Activated CD8-positive, alpha-beta memory T cell treated with anti-CD3 and anti-CD28 coated beads, Interleukin-2, amount 10 ng/mL, durations not matched to agents 7 days and 5 days (primary cell): Measurements from ENCODE around the gene DUSP16. TPM values are rescaled to one million over a fixed set of nuclear protein-coding genes. Genes with fewer than 3 reads are reported as not detected.
A peak's percentile ranks its signal among the peaks of the same experiment; 100 is the strongest.
"Not testable (repeated sequence)": the region's sequence is repeated elsewhere in the genome, so short reads cannot be mapped to it uniquely, and the experiment has no call there.

Experiments used
- ATAC-seq: fragments of 150-1000 bp; cut with Tn5 transposase; one replicate; pipeline ENCODE4 v1.10.0; 2021; ENCODE audit warnings: moderate library complexity
- CTCF ChIA-PET: fragments of 350-600 bp; sonication (Branson Sonifier 250); formaldehyde crosslinking; loops from one replicate; lab custom pipeline; 2021; ENCODE audit warnings: antibody characterized with exemption; lab: Charles Lee
- DNase-seq: peaks from one replicate; pipeline ENCODE4 v3.0.0-alpha.2; 2020
- H3K27ac Mint-ChIP-seq: one replicate; pipeline ENCODE4 v1.8.0; 2021; ENCODE audit warnings: mild to moderate bottlenecking, mixed read lengths
- H3K27me3 Mint-ChIP-seq: one replicate; pipeline ENCODE4 v1.8.0; 2021; ENCODE audit warnings: mixed read lengths
- H3K36me3 Mint-ChIP-seq: one replicate; pipeline ENCODE4 v1.8.0; 2021; ENCODE audit warnings: mild to moderate bottlenecking, mixed read lengths
- H3K4me1 Mint-ChIP-seq: one replicate; pipeline ENCODE4 v1.8.0; 2021; ENCODE audit warnings: mixed read lengths
- H3K4me3 Mint-ChIP-seq: one replicate; pipeline ENCODE4 v1.8.0; 2021; ENCODE audit warnings: mild to moderate bottlenecking, moderate library complexity, mixed read lengths
- H3K9me3 Mint-ChIP-seq: one replicate; pipeline ENCODE4 v1.8.0; 2022; ENCODE audit warnings: low read depth, mixed read lengths
- total RNA-seq, 2 experiments: library from RNA; stranded (reverse); gene quantifications; one replicate each; pipeline ENCODE4 v1.2.3, GENCODE V29; 2021

The DUSP16 gene
- total RNA-seq, 2 experiments from 2014 or later, result 43.0 to 69.0 TPM

GRCh38 chr12:12505544-12506495, 56.8 kb downstream of the DUSP16 start:
- Mint-ChIP-seq H3K36me3 (peaks cover 25% of the 10 kb centered on the region), H3K27me3 (no peaks in the 10 kb centered on the region), H3K4me3 (peak overlapping the region; percentile 17), H3K4me1 (peaks cover 51% of the 10 kb centered on the region), H3K9me3 (no peaks in the 10 kb centered on the region), H3K27ac (peak overlapping the region; percentile 67)
- CTCF ChIA-PET, result interaction anchor here (0.6 to 2.5 kb wide), 5 partner anchors 13 to 230 kb away, joined by 3 to 35 read pairs (median 4); no protein-coding TSS in a partner anchor
- DNase-seq (no peak), ATAC-seq (peak; percentile 75)

- CTCF ChIA-PET, result interaction anchor here (0.6 to 2.5 kb wide), 30 partner anchors 9 to 233 kb away, joined by 3 to 35 read pairs (median 4); partner anchors contain the start of gene BORCS5
- peak overlapping the region; percentile 75 for H3K27ac Mint-ChIP-seq
- no peaks in the 10 kb centered on the region for H3K27me3 Mint-ChIP-seq
- H3K36me3 Mint-ChIP-seq, result peaks cover 31% of the 10 kb centered on the region
- peak overlapping the region; percentile 4 for H3K4me3 Mint-ChIP-seq
- peaks cover 58% of the 10 kb centered on the region for H3K4me1 Mint-ChIP-seq
- DNase-seq, result peak; percentile 69
- H3K9me3 Mint-ChIP-seq, result no peaks in the 10 kb centered on the region
- ATAC-seq, result peak; percentile 34
Observed at GRCh38 chr12:12503384-12504078, 59.1 kb downstream of the DUSP16 start.

GRCh38 chr12:12502815-12503151, 59.9 kb downstream of the DUSP16 start:
- H3K27ac Mint-ChIP-seq, result peak overlapping the region; percentile 75
- CTCF ChIA-PET, result interaction anchor here (0.6 to 2.5 kb wide), 17 partner anchors 12 to 224 kb away, joined by 3 to 35 read pairs (median 4); partner anchors contain the start of gene BORCS5
- no peak for ATAC-seq
- H3K9me3 Mint-ChIP-seq, result no peaks in the 10 kb centered on the region
- no peak for DNase-seq
- peaks cover 32% of the 10 kb centered on the region for H3K36me3 Mint-ChIP-seq
- H3K4me1 Mint-ChIP-seq, result peaks cover 58% of the 10 kb centered on the region
- no peaks in the 10 kb centered on the region for H3K27me3 Mint-ChIP-seq
- peak overlapping the region; percentile 16 for H3K4me3 Mint-ChIP-seq

GRCh38 chr12:12502130-12502814, 60.4 kb downstream of the DUSP16 start:
- Mint-ChIP-seq H3K4me1 (peaks cover 59% of the 10 kb centered on the region), H3K4me3 (peak overlapping the region; percentile 16), H3K27ac (peak overlapping the region; percentile 75), H3K36me3 (peaks cover 33% of the 10 kb centered on the region)
- H3K9me3 Mint-ChIP-seq, ATAC-seq, H3K27me3 Mint-ChIP-seq, DNase-seq, CTCF ChIA-PET: not testable (repeated sequence)

GRCh38 chr12:12501121-12501520, 61.5 kb downstream of the DUSP16 start:
- peaks cover 35% of the 10 kb centered on the region for H3K36me3 Mint-ChIP-seq
- peak overlapping the region; percentile 67 for H3K27ac Mint-ChIP-seq
- H3K4me1 Mint-ChIP-seq, result peaks cover 60% of the 10 kb centered on the region
- ATAC-seq (no peak), DNase-seq (no peak)
- no peaks in the 10 kb centered on the region for H3K27me3 Mint-ChIP-seq
- H3K4me3 Mint-ChIP-seq, result peak overlapping the region; percentile 9
- no peaks in the 10 kb centered on the region for H3K9me3 Mint-ChIP-seq
- CTCF ChIA-PET, result interaction anchor here (0.9 kb wide), 1 partner anchor 134 kb away, joined by 3 read pairs; no protein-coding TSS in a partner anchor

- H3K27ac Mint-ChIP-seq, result no peak overlapping the region
- no peak for DNase-seq
- H3K27me3 Mint-ChIP-seq, result no peaks in the 10 kb centered on the region
- ATAC-seq, result no peak
- peaks cover 41% of the 10 kb centered on the region for H3K36me3 Mint-ChIP-seq
- no peaks in the 10 kb centered on the region for H3K9me3 Mint-ChIP-seq
- no peak overlapping the region for H3K4me3 Mint-ChIP-seq
- CTCF ChIA-PET, result interaction anchor here (0.9 to 1.5 kb wide), 3 partner anchors 10 to 133 kb away, joined by 3 to 4 read pairs (median 3); no protein-coding TSS in a partner anchor
- H3K4me1 Mint-ChIP-seq, result peaks cover 53% of the 10 kb centered on the region
Observed at GRCh38 chr12:12499909-12500604, 62.6 kb downstream of the DUSP16 start.

GRCh38 chr12:12498210-12498609, 64.5 kb downstream of the DUSP16 start:
- no peaks in the 10 kb centered on the region for H3K9me3 Mint-ChIP-seq
- peaks cover 39% of the 10 kb centered on the region for H3K36me3 Mint-ChIP-seq
- H3K4me3 Mint-ChIP-seq, result no peak overlapping the region
- peaks cover 42% of the 10 kb centered on the region for H3K4me1 Mint-ChIP-seq
- H3K27ac Mint-ChIP-seq, result no peak overlapping the region
- ATAC-seq (no peak), DNase-seq (no peak)
- CTCF ChIA-PET, result no interaction called here
- no peaks in the 10 kb centered on the region for H3K27me3 Mint-ChIP-seq

GRCh38 chr12:12495536-12495935, 67.1 kb downstream of the DUSP16 start:
- no peak for ATAC-seq
- H3K27me3 Mint-ChIP-seq, result no peaks in the 10 kb centered on the region
- no peak overlapping the region for H3K27ac Mint-ChIP-seq
- CTCF ChIA-PET, result interaction anchor here (1.3 kb wide), 1 partner anchor 22 kb away, joined by 3 read pairs; no protein-coding TSS in a partner anchor
- no peak overlapping the region for H3K4me3 Mint-ChIP-seq
- H3K9me3 Mint-ChIP-seq, result no peaks in the 10 kb centered on the region
- H3K36me3 Mint-ChIP-seq, result peaks cover 30% of the 10 kb centered on the region
- DNase-seq, result no peak
- H3K4me1 Mint-ChIP-seq, result peaks cover 22% of the 10 kb centered on the region

GRCh38 chr12:12492547-12492946, 70.1 kb downstream of the DUSP16 start:
- ATAC-seq (no peak), DNase-seq (no peak)
- H3K27me3 Mint-ChIP-seq, result no peaks in the 10 kb centered on the region
- no peak overlapping the region for H3K4me3 Mint-ChIP-seq
- CTCF ChIA-PET, result interaction anchor here (0.7 to 2.8 kb wide), 2 partner anchors 11 to 14 kb away, joined by 3 to 10 read pairs; no protein-coding TSS in a partner anchor
- no peaks in the 10 kb centered on the region for H3K9me3 Mint-ChIP-seq
- peaks cover 28% of the 10 kb centered on the region for H3K36me3 Mint-ChIP-seq
- no peak overlapping the region for H3K27ac Mint-ChIP-seq
- peaks cover 22% of the 10 kb centered on the region for H3K4me1 Mint-ChIP-seq

- ATAC-seq, result peak; percentile 37
- no peak for DNase-seq
- Mint-ChIP-seq H3K4me3 (no peak overlapping the region), H3K27ac (no peak overlapping the region), H3K27me3 (no peaks in the 10 kb centered on the region), H3K4me1 (peaks cover 24% of the 10 kb centered on the region), H3K36me3 (peaks cover 27% of the 10 kb centered on the region), H3K9me3 (no peaks in the 10 kb centered on the region)
- CTCF ChIA-PET, result interaction anchor here (1.2 to 2.8 kb wide), 3 partner anchors 12 to 71 kb away, joined by 3 to 10 read pairs (median 4); partner anchors contain the start of gene DUSP16
Observed at GRCh38 chr12:12491606-12492005, 71.1 kb downstream of the DUSP16 start.

GRCh38 chr12:12488823-12489550, 73.7 kb downstream of the DUSP16 start:
- Mint-ChIP-seq H3K9me3 (no peaks in the 10 kb centered on the region), H3K36me3 (peaks cover 38% of the 10 kb centered on the region), H3K27ac (no peak overlapping the region), H3K4me1 (peaks cover 32% of the 10 kb centered on the region), H3K27me3 (no peaks in the 10 kb centered on the region), H3K4me3 (no peak overlapping the region)
- ATAC-seq (no peak), DNase-seq (no peak)
- CTCF ChIA-PET, result interaction anchor here (1.0 kb wide), 1 partner anchor 8 kb away, joined by 3 read pairs; no protein-coding TSS in a partner anchor
